ENCODE data around the gene AKT3. TPM values are rescaled to one million over a fixed set of nuclear protein-coding genes. Genes with fewer than 3 reads are reported as not detected.

Gene AKT3
- total and polyA plus RNA-seq, 2 experiments from 2014 or later = 3.5 to 13.0 TPM

DNA sequence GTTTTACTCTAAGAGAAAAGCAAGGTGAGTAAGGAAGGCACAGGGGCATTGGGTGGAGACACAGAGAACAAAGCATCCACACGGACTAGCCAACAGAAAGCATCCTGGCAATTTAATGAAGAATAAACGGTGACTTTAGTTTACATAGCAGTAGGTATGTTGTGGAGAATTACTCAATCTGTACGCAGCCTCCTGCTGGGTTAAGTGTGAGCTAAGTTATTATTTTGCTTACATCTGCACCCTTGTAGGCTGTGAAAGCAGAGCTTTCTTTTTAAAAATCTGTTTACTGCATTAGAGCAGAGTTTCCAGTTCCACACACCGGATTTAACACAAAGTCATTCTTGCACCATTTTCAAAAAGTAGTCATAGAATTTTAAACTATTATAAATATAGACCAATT is 144.5 kb downstream of the AKT3 start:
- 74% methylated on average over 4 of the region's 4 CpGs for WGBS (ENCODE audit: low lambda C conversion rate, missing lambda C conversion rate)

DNA sequence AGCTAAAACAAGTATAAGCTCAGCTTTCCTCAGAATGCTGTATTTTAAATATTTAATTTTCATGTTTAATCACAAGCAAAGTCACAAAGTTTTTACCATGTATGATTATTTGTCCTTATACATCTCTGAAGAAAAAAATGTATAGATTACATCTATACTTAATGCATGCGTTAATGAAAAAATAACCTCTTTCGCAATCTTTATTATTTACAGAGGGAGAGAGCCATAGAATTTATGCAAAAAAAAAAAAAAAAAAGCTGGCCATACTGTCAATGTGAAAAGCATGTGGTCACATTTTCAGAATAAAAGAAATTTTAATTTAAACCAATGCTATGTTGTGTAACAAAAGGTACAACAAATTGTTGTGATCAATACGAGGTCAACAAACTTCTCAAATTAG is 148.2 kb downstream of the AKT3 start:
- Histone ChIP-seq H2AFZ (no peak overlapping the region), H3K79me2 (no peaks in the 10 kb centered on the region), H3K27me3 (no peaks in the 10 kb centered on the region), H4K20me1 (ENCODE audit: insufficient read depth, poor library complexity, severe bottlenecking) (no peaks in the 10 kb centered on the region), H3K9me2 (replicated peaks; ENCODE audit: insufficient read depth) (no peaks in the 10 kb centered on the region), H3K9me3 (ENCODE audit: low read depth) (no peaks in the 10 kb centered on the region), H3K27ac (no peak overlapping the region), H3K36me3 (replicated peaks; ENCODE audit: insufficient read depth, low read depth) (no peaks in the 10 kb centered on the region), H3K4me2 (no peak overlapping the region), H3K4me1 (ENCODE audit: insufficient read depth) (no peaks in the 10 kb centered on the region), H3K4me3 (no peak overlapping the region)
- 95% methylated on average over 3 of the region's 3 CpGs for WGBS (ENCODE audit: low lambda C conversion rate, missing lambda C conversion rate)
- TF ChIP-seq EZH2 (IDR thresholded peaks at IDR 0.05; ENCODE audit: borderline replicate concordance) (no peak), EZH2phosphoT487 (IDR thresholded peaks at IDR 0.05; ENCODE audit: low read depth, severe bottlenecking, unreplicated experiment) (no peak)
- TF ChIP-seq, protein P1, sequence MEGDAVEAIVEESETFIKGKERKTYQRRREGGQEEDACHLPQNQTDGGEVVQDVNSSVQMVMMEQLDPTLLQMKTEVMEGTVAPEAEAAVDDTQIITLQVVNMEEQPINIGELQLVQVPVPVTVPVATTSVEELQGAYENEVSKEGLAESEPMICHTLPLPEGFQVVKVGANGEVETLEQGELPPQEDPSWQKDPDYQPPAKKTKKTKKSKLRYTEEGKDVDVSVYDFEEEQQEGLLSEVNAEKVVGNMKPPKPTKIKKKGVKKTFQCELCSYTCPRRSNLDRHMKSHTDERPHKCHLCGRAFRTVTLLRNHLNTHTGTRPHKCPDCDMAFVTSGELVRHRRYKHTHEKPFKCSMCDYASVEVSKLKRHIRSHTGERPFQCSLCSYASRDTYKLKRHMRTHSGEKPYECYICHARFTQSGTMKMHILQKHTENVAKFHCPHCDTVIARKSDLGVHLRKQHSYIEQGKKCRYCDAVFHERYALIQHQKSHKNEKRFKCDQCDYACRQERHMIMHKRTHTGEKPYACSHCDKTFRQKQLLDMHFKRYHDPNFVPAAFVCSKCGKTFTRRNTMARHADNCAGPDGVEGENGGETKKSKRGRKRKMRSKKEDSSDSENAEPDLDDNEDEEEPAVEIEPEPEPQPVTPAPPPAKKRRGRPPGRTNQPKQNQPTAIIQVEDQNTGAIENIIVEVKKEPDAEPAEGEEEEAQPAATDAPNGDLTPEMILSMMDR (IDR thresholded peaks at IDR 0.05; ENCODE audit: poor library complexity) = no peak
- no peak for DNase-seq (ENCODE audit: low spot score)

More for the DNA sequence above, 144.5 kb downstream of the AKT3 start:
- H3K27me3 ChIP-seq = no peaks in the 10 kb centered on the region
- H3K4me2 ChIP-seq = no peak overlapping the region
- DNase-seq (ENCODE audit: low spot score) = no peak
- no peak overlapping the region for H3K27ac ChIP-seq
- no peaks in the 10 kb centered on the region for H3K36me3 ChIP-seq (replicated peaks; ENCODE audit: insufficient read depth, low read depth)
- H3K9me3 ChIP-seq (ENCODE audit: low read depth) = no peaks in the 10 kb centered on the region
- H3K4me1 ChIP-seq (ENCODE audit: insufficient read depth) = no peaks in the 10 kb centered on the region
- no peaks in the 10 kb centered on the region for H3K9me2 ChIP-seq (replicated peaks; ENCODE audit: insufficient read depth)
- no peaks in the 10 kb centered on the region for H3K79me2 ChIP-seq
- no peaks in the 10 kb centered on the region for H4K20me1 ChIP-seq (ENCODE audit: insufficient read depth, poor library complexity, severe bottlenecking)
- no peak overlapping the region for H3K4me3 ChIP-seq
- H2AFZ ChIP-seq = no peak overlapping the region
- TF ChIP-seq EZH2phosphoT487 (IDR thresholded peaks at IDR 0.05; ENCODE audit: low read depth, severe bottlenecking, unreplicated experiment) (no peak), EZH2 (IDR thresholded peaks at IDR 0.05; ENCODE audit: borderline replicate concordance) (no peak)
- TF ChIP-seq, protein P1 (IDR thresholded peaks at IDR 0.05; ENCODE audit: poor library complexity) = no peak

DNA sequence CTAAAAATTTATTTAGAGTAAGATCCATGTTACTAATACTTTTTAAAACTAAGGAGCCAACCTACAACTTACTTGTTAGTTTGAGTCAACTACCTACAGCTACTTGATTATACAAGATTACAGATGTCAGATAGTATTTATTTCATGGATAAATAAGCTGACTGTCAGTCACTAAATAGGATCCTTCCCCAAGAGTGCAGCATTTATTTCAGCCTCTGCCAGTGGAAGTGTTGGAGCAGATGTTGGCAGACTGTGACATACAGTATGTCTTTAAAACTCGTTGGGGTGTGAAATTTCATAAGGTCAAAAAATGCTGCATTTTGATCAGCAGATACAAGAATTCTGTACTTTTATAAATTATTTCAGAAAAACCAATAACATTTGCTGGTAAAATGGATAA is 156.2 kb downstream of the AKT3 start:
- Histone ChIP-seq H3K9me3 (ENCODE audit: low read depth) (no peaks in the 10 kb centered on the region), H3K79me2 (no peaks in the 10 kb centered on the region), H3K4me3 (no peak overlapping the region), H2AFZ (no peak overlapping the region), H3K36me3 (replicated peaks; ENCODE audit: insufficient read depth, low read depth) (no peaks in the 10 kb centered on the region), H3K27ac (no peak overlapping the region), H4K20me1 (ENCODE audit: insufficient read depth, poor library complexity, severe bottlenecking) (no peaks in the 10 kb centered on the region), H3K9me2 (replicated peaks; ENCODE audit: insufficient read depth) (no peaks in the 10 kb centered on the region), H3K27me3 (no peaks in the 10 kb centered on the region), H3K4me2 (no peak overlapping the region), H3K4me1 (ENCODE audit: insufficient read depth) (no peaks in the 10 kb centered on the region)
- WGBS (ENCODE audit: low lambda C conversion rate, missing lambda C conversion rate) = 77% methylated on average over 1 of the region's 1 CpG
- TF ChIP-seq, protein P1 (IDR thresholded peaks at IDR 0.05; ENCODE audit: poor library complexity) = no peak
- TF ChIP-seq EZH2 (IDR thresholded peaks at IDR 0.05; ENCODE audit: borderline replicate concordance) = no peak
- no peak for DNase-seq (ENCODE audit: low spot score)

DNA sequence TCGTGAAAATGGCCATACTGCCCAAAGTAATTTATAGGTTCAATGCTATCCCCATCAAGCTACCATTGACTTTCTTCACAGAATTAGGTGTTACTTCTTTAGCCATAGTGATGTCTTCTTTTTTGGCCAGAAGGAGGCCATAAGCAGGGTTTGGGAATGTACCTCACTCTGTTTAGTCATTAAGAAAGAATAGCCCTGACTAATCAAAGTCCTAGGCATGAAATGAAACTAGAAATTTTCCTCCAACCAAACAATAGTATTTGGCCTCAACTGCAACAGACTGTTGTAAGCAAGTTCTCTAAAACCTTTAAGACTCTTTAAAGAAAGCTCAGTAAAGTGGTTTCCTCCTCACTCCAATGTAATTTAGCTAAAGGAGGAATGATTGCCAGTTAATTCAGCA is 163.9 kb downstream of the AKT3 start:
- 96% methylated on average over 1 of the region's 1 CpG for WGBS (ENCODE audit: low lambda C conversion rate, missing lambda C conversion rate)
- Histone ChIP-seq H3K9me2 (replicated peaks; ENCODE audit: insufficient read depth) (no peaks in the 10 kb centered on the region), H4K20me1 (ENCODE audit: insufficient read depth, poor library complexity, severe bottlenecking) (no peaks in the 10 kb centered on the region), H3K36me3 (replicated peaks; ENCODE audit: insufficient read depth, low read depth) (no peaks in the 10 kb centered on the region), H3K27ac (no peak overlapping the region), H3K27me3 (no peaks in the 10 kb centered on the region), H2AFZ (no peak overlapping the region), H3K79me2 (no peaks in the 10 kb centered on the region), H3K4me3 (no peak overlapping the region), H3K4me2 (no peak overlapping the region), H3K9me3 (ENCODE audit: low read depth) (no peaks in the 10 kb centered on the region), H3K4me1 (ENCODE audit: insufficient read depth) (no peaks in the 10 kb centered on the region)
- TF ChIP-seq EZH2phosphoT487 (IDR thresholded peaks at IDR 0.05; ENCODE audit: low read depth, severe bottlenecking, unreplicated experiment) (no peak), EZH2 (IDR thresholded peaks at IDR 0.05; ENCODE audit: borderline replicate concordance) (no peak)
- TF ChIP-seq, protein P1 (IDR thresholded peaks at IDR 0.05; ENCODE audit: poor library complexity) = no peak
- no peak for DNase-seq (ENCODE audit: low spot score)
